Endothelial cell of umbilical vein (primary cell): ENCODE data around the gene HNRNPLL.

Experiments used
- MYC ChIP-seq: IDR thresholded peaks from one replicate; pipeline ENCODE4 v1.6.1; 2011; ENCODE audit warnings: mild to moderate bottlenecking, low read depth, low read length
- POLR2A ChIP-seq: IDR thresholded peaks from 2 replicates; pipeline ENCODE4 v1.6.1; 2012; ENCODE audit warnings: low read depth, mild to moderate bottlenecking, control low read depth, low read length
- POLR2AphosphoS5 ChIP-seq: IDR thresholded peaks from 2 replicates; pipeline ENCODE4 v1.6.1; 2012; ENCODE audit warnings: low read depth, mild to moderate bottlenecking, control low read depth, low read length, moderate library complexity; ENCODE audit not compliant: insufficient read depth
- TF ChIP-seq, protein P1 (sequence below), 2 donors: IDR thresholded peaks; 1 replicate in 1 of 2; 2 replicates in 1 of 2; pipeline ENCODE4 v1.5.1; 2011; ENCODE audit warnings: low read length in 2 of 2, mild to moderate bottlenecking in 2 of 2, moderate library complexity in 2 of 2, control low read depth in 1 of 2, inconsistent platforms in 1 of 2, low read depth in 1 of 2; ENCODE audit not compliant: insufficient read depth in 1 of 2; ENCODE audit errors: extremely low read depth in 1 of 2

DNA sequence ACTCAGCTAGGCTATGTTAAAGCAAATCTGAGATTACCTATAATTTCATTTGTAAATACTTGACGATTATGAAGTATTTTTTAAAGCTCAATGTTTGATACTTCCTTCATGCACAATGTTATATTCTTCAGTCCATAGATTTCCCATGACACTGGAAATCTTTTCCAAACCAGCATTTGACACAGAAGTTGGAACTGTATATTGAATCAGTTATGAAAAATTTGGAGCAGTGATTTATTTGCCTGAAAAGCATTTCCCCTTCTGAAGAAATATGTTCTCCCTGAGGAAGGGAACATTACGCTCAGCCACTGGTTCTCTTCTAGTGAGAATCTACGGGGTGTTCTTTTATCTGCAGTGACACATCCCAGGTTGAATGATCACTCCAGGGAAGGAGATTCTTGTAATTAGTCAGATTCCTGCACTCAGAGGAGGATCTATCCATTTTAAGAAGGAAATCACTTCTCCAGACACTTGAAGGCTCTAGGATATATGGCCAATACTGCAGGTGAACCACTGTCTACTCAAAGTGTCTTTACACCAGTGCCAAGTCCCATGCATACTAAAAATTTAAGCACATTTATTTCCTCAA is 64.7 kb downstream of the HNRNPLL start:
- TF ChIP-seq, protein P1, sequence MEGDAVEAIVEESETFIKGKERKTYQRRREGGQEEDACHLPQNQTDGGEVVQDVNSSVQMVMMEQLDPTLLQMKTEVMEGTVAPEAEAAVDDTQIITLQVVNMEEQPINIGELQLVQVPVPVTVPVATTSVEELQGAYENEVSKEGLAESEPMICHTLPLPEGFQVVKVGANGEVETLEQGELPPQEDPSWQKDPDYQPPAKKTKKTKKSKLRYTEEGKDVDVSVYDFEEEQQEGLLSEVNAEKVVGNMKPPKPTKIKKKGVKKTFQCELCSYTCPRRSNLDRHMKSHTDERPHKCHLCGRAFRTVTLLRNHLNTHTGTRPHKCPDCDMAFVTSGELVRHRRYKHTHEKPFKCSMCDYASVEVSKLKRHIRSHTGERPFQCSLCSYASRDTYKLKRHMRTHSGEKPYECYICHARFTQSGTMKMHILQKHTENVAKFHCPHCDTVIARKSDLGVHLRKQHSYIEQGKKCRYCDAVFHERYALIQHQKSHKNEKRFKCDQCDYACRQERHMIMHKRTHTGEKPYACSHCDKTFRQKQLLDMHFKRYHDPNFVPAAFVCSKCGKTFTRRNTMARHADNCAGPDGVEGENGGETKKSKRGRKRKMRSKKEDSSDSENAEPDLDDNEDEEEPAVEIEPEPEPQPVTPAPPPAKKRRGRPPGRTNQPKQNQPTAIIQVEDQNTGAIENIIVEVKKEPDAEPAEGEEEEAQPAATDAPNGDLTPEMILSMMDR (IDR thresholded peaks at IDR 0.05; ENCODE audit: extremely low read depth in 1 of 2, insufficient read depth in 1 of 2, low read depth in 1 of 2, low read length in 2 of 2): no peak
- TF ChIP-seq POLR2A (no peak), MYC (no peak), POLR2AphosphoS5 (no peak)
